ENCODE measurements around the gene DYNC1I1.

DYNC1I1 gene

DNA sequence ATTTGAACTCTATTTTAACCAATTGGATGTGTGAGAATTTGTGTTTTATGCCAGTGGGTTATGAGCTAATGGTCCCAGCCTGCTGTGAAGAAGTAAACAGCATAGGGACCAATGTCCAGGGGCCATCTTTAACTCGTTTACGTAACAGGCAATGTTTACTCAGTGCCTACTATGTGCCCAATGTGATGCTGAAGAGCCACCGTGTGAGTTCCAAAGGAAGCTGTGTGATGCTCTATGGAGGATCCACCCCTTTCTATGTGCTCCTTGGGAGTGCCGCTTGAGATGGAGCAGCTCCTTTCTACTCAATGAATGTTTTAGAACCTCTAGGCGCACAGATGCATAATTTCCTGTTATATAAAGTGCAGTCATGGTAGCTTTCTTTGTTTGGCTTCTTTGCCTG is 21.3 kb downstream of the DYNC1I1 start:
- no peak for DNase-seq

DNA sequence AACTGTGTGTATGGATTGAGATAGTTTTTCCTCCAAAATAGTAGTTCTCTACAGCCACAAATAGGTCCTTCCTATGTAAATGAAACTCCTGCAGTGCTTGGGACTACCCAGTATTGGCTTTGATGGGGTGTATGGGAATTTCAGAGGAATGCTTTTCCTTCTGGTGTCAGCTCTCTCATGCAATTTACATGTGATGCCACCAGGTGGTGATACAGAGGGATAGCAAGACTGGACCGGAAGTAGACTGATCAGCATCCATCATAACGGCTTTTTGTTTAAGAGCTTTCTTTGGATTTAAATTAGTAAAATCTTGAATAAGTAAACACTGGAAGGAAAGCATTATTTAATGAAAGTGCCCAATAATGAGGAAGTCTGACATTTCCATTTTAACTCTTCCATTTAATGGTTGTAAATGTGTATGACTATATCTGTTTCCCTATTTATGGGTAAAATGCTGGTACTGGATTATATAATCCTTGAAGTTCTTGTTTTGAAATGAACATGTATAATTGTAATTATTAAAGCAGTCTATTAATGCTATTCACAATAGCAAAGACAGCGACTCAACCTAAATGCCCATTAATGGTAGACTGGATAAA is 22.7 kb downstream of the DYNC1I1 start:
- peak in 2 of 3 experiments; percentile 19 to 67 for DNase-seq

DNA sequence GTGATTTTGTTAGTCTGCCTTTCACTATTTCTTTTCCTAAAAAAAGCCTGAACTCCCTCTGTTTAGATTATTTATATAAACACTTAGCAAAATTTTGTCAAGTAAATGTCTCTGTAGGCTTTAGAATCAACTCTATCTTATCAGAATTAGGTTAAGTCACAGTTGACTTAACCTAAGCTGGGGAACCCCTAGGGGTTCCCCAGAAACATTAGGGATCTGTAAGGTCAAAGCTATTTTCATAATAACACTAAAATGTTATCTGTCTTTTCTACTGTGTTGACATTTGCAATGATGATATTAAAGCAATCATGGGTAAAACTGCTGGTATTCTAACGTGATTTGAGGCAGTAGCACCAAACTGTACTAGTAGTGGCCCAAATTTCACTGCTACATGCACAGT is 24.3 kb downstream of the DYNC1I1 start:
- DNase-seq, result no peak

DNA sequence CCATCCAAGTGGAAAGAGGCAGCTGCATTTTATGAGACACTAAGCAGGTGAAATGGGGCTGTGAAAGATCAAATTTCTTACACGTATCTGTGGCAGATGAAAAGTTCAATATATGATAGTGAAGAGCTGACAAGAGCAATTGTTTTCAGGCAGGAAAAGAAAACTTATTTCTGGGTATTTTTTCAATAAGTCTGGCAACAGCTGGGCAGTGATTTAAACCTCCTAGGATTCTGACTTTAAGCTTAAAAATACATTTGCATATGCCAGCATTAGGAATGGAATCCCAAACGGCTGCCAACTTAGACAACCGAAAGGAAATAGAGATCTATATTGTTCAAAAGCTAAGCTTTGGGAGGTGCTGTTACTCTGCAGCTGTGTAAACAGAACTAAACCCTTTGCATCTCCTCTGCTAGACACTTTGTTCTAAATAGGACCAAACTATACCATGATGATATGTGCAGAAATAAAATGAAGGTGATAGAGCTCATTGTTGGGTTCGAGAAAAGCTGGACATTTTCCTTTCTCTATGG is 26.1 kb downstream of the DYNC1I1 start:
- peak; percentile 50 to 94 (median 75) for DNase-seq

DNA sequence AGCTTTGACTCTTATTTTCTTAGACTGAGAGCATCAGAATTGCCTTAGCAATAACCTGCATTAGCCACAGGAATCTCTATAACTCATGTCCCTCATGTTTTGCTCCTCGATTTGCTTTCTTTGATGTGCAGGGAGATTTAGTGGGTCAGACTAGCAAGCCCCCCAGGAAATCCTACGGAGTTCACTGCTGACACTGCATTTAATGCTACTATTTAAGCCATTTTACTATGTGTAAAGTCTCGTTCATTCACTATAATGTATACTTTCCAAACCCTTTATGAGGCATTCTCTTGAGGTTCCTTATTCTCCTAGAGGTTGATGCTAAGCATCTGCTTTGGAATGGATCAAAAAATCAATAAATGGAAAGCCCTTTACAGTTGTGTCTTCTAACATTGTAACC is 28.4 kb downstream of the DYNC1I1 start:
- DNase-seq, result peak in 1 of 3 experiments; percentile 20

GRCh38 chr7:95802270-95802669 is 29.9 kb downstream of the DYNC1I1 start:
- no peak for DNase-seq

DNA sequence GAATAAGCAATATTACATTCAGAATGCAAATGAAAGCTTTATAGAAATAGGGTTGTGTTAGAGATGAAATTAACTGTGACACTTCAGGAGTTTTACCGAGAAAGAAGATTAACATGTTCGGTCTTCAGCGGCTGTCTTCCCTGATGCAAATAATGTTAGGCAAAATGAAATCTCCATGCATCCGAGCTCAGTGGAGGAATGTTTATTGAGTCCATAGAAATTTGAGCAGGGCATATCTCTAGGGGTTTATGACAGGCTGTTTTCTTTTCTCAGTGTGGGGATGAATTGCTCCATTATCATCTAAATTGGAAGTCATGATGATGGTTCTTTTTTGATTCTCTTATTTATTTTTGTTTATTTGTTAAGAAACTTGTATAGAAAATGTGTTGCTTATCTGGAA is 31.7 kb downstream of the DYNC1I1 start:
- no peak for DNase-seq

GRCh38 chr7:95805909-95806308 is 33.6 kb downstream of the DYNC1I1 start:
- peak in 1 of 3 experiments; percentile 13 for DNase-seq

DNA sequence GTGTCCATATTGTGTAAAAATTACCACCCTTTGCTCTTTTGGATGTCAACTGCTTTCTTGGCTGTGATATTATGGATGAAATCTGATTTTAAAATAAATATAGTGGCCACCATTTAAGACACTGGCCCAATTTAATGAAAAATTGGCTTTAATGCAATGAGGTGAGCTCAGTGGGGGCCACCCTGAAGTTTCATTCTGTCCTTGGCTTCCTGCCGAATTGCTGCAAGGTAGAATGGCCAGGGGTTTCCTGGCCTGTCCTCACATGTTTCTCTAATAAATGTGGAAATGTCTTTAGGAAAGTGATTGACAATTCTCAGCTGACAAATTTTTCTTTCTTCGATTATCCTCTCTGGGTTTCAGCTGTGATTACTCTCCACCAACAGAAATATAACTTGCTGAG is 36.0 kb downstream of the DYNC1I1 start:
- DNase-seq, result no peak

- DNase-seq, result peak in 1 of 3 experiments; percentile 34
Observed at GRCh38 chr7:95811846-95812445, 39.6 kb downstream of the DYNC1I1 start.

- no peak for DNase-seq
Observed at GRCh38 chr7:95814721-95815120, 42.4 kb downstream of the DYNC1I1 start.

DNA sequence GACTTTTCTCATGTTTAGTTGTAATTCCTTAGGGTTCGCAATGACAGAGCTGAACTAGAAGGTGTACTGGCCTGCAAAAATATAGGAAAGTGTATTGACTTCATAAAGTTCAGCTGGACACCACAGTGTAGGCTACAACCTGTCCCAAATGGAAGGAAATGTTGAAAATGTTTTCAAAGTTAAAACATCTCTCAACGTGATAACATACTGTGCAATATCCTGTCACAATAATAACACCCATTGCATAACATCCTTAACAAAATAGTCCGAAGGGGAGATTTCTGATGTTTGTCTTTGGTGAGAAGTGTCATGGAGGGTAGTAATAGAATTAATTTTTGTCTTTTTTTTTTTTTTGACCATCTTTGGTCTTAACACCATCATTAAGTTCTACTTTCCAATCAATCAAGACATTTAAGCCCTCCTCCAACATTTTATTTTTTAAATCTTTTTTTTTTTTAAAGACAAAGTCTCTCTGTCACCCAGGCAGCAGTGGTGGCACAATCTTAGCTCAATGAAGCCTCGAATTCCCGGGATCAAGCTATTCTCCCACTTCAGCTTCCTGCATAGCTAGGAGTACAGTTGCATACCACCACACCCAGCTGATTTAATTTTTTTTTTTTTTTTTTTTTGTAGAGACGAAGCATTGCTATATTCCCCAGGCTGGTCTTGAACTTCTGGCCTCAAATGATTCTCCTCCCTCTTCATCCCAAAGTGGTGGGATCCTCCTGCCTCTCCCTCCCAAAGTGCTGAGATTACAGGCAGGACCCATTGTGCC is 45.7 kb downstream of the DYNC1I1 start:
- no peak for DNase-seq

GRCh38 chr7:95820778-95821177 is 48.4 kb downstream of the DYNC1I1 start:
- DNase-seq, result no peak

- no peak for DNase-seq
Observed at GRCh38 chr7:95822717-95823116, 50.4 kb downstream of the DYNC1I1 start.

DNA sequence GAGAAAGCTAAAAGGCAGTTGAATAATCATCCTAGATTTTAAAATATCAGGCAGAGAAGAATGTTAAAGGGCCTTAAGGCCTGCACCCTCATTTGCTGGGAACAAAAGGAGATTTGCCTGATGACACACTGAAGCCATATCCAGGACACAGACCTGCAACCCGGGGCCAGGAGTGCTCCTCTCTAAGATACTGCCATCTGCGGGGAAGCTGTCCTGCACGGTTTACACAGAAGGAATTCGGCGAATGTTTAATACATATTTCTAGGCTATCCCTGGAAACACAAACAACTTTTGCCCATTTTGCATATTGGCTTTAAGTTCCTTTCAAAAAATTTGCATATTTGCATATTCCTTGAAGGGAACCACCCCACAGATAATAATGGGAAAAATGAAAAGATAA is 52.3 kb downstream of the DYNC1I1 start:
- no peak for DNase-seq

- no peak for DNase-seq
Observed at GRCh38 chr7:95828824-95829790, 56.8 kb downstream of the DYNC1I1 start.

DNA sequence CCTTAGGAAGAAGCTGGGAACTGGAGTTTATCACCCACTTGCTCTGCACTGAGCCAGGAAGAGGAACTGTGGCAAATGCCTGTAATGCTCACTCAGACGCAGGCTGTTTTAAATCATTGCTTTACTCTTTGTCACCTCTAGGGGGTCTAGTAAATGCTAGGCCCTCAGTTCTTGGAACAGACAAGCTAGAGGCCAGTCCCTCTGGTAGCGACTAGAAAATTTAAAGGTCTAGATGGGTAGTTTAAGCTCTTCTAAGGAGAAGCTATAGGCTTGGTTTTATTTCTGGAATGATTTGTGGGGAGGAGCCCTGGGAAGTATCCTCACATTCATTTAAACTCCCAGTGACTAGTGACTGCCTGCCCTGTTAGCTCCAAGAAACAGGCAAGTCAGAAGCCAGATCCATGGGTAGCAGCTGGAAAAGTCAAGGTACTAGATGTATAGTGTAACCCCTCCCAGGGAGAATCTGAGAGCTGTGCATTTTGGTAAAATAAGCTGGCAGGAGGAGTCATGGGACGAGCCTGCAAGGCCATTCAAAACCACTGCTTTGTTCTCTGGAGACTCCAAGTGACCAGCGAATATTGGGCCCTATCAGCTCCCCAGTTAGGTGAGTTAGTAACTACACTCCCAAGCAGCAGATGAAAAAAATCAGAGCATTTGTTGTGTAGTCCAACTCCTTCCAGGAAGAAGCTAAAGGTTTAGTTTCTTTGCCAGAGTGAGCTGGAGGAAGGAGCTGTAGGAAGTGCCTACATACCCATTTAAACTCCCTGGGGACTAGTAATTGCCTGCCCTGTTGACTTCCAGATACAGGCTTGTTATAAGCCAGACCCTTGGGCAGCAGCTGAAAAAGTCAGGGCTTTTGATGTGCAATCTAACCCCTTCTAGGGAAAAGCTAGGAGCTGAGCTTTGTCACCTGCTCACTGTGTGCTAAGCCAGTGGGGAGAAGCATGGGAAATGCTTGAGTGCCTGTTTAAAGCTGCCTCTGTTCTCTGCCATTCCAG is 68.9 kb downstream of the DYNC1I1 start:
- peak in 2 of 3 experiments; percentile 18 to 23 for DNase-seq

GRCh38 chr7:95843286-95843685 is 70.9 kb downstream of the DYNC1I1 start:
- DNase-seq, result peak in 1 of 3 experiments; percentile 16

- no peak for DNase-seq
Observed at GRCh38 chr7:95845007-95845406, 72.7 kb downstream of the DYNC1I1 start.

GRCh38 chr7:95847061-95847460 is 74.7 kb downstream of the DYNC1I1 start:
- DNase-seq, result no peak

DNA sequence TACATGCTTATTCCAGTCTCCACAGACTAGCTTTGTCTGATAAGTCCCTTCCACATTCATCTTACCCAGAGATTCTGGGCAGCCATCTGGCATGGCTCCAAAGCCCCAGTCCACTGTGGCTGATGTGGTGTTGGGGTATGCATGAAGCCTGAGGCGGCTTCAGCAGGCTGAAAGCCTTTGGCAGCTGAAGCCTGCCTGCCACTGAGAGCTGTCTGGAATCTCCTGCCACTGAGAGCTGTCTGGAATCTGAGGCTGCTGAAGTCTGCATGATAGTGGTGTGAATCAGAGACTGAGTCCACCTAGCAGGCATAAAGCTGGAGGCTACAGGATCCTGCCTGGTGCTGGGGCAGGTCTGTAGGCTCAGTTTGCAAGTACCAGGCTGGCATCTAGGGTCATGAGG is 87.1 kb downstream of the DYNC1I1 start:
- no peak for DNase-seq
